ENCODE results near the gene TREM2.

Gene TREM2

GRCh38 chr6:41111017-41111416 is 51.9 kb downstream of the TREM2 start:
- TF ChIP-seq, protein P1, sequence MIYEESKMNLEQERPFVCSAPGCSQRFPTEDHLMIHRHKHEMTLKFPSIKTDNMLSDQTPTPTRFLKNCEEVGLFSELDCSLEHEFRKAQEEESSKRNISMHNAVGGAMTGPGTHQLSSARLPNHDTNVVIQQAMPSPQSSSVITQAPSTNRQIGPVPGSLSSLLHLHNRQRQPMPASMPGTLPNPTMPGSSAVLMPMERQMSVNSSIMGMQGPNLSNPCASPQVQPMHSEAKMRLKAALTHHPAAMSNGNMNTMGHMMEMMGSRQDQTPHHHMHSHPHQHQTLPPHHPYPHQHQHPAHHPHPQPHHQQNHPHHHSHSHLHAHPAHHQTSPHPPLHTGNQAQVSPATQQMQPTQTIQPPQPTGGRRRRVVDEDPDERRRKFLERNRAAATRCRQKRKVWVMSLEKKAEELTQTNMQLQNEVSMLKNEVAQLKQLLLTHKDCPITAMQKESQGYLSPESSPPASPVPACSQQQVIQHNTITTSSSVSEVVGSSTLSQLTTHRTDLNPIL (CRISPR knock-in tag; IDR thresholded peaks at IDR 0.05; ENCODE audit: low read depth), result no peak
- TF ChIP-seq ZNF70 (CRISPR knock-in tag; IDR thresholded peaks at IDR 0.05) (no peak), ARNTL (CRISPR knock-in tag; IDR thresholded peaks at IDR 0.05; ENCODE audit: borderline replicate concordance, low read depth) (no peak), SNAI2 (CRISPR knock-in tag; IDR thresholded peaks at IDR 0.05) (no peak), PATZ1 (CRISPR knock-in tag; IDR thresholded peaks at IDR 0.05; ENCODE audit: borderline replicate concordance) (no peak), BACH2 (CRISPR knock-in tag; IDR thresholded peaks at IDR 0.05; ENCODE audit: borderline replicate concordance) (no peak), ESRRG (CRISPR knock-in tag; IDR thresholded peaks at IDR 0.05) (no peak), GLIS3 (CRISPR knock-in tag; IDR thresholded peaks at IDR 0.05) (no peak), TCF4 (CRISPR knock-in tag; IDR thresholded peaks at IDR 0.05; ENCODE audit: borderline replicate concordance) (no peak), CSDC2 (CRISPR knock-in tag; IDR thresholded peaks at IDR 0.05) (no peak), TOX (CRISPR knock-in tag; IDR thresholded peaks at IDR 0.05; ENCODE audit: borderline replicate concordance) (no peak), ZNF8 (CRISPR knock-in tag; IDR thresholded peaks at IDR 0.05) (no peak)
- TF ChIP-seq, protein P2, sequence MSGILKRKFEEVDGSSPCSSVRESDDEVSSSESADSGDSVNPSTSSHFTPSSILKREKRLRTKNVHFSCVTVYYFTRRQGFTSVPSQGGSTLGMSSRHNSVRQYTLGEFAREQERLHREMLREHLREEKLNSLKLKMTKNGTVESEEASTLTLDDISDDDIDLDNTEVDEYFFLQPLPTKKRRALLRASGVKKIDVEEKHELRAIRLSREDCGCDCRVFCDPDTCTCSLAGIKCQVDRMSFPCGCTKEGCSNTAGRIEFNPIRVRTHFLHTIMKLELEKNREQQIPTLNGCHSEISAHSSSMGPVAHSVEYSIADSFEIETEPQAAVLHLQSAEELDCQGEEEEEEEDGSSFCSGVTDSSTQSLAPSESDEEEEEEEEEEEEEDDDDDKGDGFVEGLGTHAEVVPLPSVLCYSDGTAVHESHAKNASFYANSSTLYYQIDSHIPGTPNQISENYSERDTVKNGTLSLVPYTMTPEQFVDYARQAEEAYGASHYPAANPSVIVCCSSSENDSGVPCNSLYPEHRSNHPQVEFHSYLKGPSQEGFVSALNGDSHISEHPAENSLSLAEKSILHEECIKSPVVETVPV (CRISPR knock-in tag; IDR thresholded peaks at IDR 0.05), result no peak
- ATAC-seq, result no peak

All from SK-N-SH treated with all-trans-retinoic acid at 6 μM for 48 hours (cell line).